Uterus (tissue), 4 donors: ENCODE results near the gene RASSF6. TPM values are rescaled to one million over a fixed set of nuclear protein-coding genes. Genes with fewer than 3 reads are reported as not detected.
"Not testable (repeated sequence)": the region's sequence is repeated elsewhere in the genome, so short reads cannot be mapped to it uniquely, and the experiment has no call there.

ENCODE experiments used
- DNase-seq, 2 donors: peaks; one replicate each; pipeline ENCODE4 v3.0.0-alpha.2; 2019 to 2020
- H3K27ac ChIP-seq, 2 donors: fragments of 200-600 bp; sonication (generic); 1 replicate in 1 of 2; 2 replicates in 1 of 2; pipeline ENCODE4 v1.5.1; 2016 to 2018
- H3K27me3 ChIP-seq, 2 donors: fragments of 200-600 bp; sonication (generic); one replicate each; pipeline ENCODE4 v1.5.1; 2018 to 2019; ENCODE audit warnings: control low read depth in 1 of 2
- H3K36me3 ChIP-seq, 2 donors: fragments of 200-600 bp; sonication (generic); one replicate each; pipeline ENCODE4 v1.5.1; 2019; ENCODE audit warnings: control low read depth in 1 of 2
- H3K4me1 ChIP-seq, 2 donors: fragments of 200-600 bp; sonication (generic); one replicate each; pipeline ENCODE4 v1.5.1; 2018 to 2019; ENCODE audit warnings: control low read depth in 1 of 2
- H3K4me3 ChIP-seq, 2 donors: fragments of 200-600 bp; sonication (generic); 1 replicate in 1 of 2; 2 replicates in 1 of 2; pipeline ENCODE4 v1.5.1; 2018 to 2019; ENCODE audit warnings: mild to moderate bottlenecking in 1 of 2
- H3K9me3 ChIP-seq, 2 donors: fragments of 200-600 bp; sonication (generic); one replicate each; pipeline ENCODE4 v1.5.1; 2019; ENCODE audit warnings: control low read depth in 1 of 2
- CTCF ChIP-seq, 4 experiments: fragments of 200-600 bp in 2 of 4; fragments of 450-650 bp in 2 of 4; sonication (generic) in 2 of 4; IDR thresholded peaks; one replicate each; pipeline ENCODE4 v1.5.1; 2016 to 2019; ENCODE audit warnings: antibody characterized with exemption in 4 of 4, mild to moderate bottlenecking in 2 of 4, moderate library complexity in 1 of 4
- POLR2A ChIP-seq, 2 donors: fragments of 450-650 bp; IDR thresholded peaks; one replicate each; pipeline ENCODE4 v1.6.1; 2016; ENCODE audit warnings: antibody characterized with exemption in 2 of 2, mild to moderate bottlenecking in 1 of 2, moderate library complexity in 1 of 2
- intact Hi-C: fragments of 100-400 bp; cut with DNase I; formaldehyde crosslinking; loops from one replicate; pipeline ENCODE4 v1.15.1; 2023; ENCODE audit warnings: low total_unique reads
- total RNA-seq, 4 donors: library from RNA; depleted of rRNA in 3 of 4; stranded (reverse); fragments of >200 nt in 3 of 4; gene quantifications; one replicate each; pipeline versions ENCODE4 v1.1.0 to v1.2.4, GENCODE V29; 2014 to 2023
- donor health status: DM: yes; HTN: yes; CAD: no.

The RASSF6 gene
- 1 to 10 TPM in 1 of 4 donors, under 1 TPM in 2, not detected in 1; under 0.01 to 1.5 (median 0.06) TPM for total RNA-seq

- DNase-seq: no peak
- intact Hi-C loops: no loop called here
- no peaks in the 10 kb centered on the region for H3K27me3 ChIP-seq
- H3K27ac ChIP-seq: no peak within 1 kb of the TSS
- peak within 1 kb of the TSS in 1 of 2 donors; percentile 4 for H3K4me3 ChIP-seq
- no peaks in the 10 kb centered on the region for H3K9me3 ChIP-seq
- TF ChIP-seq CTCF (IDR thresholded peaks at IDR 0.05) (no peak), POLR2A (IDR thresholded peaks at IDR 0.05) (no peak)
- no peaks in the 10 kb centered on the region for H3K4me1 ChIP-seq
- H3K36me3 ChIP-seq: no peaks in the 10 kb centered on the region
These were observed at the start of gene RASSF6 for GRCh38 chr4:73620115-73620792. Gene RASSF6, minus strand, starts transcription at chr4:73620436. Its CDS starts 8,641 bp downstream, at chr4:73611795.

- peak overlapping the region in 1 of 2 donors; percentile 12 for H3K27ac ChIP-seq
- no peak for DNase-seq
- no peaks in the 10 kb centered on the region for H3K27me3 ChIP-seq
- peak overlapping the region in 1 of 2 donors; percentile 9 for H3K4me3 ChIP-seq
- H3K9me3 ChIP-seq: no peaks in the 10 kb centered on the region
- no peaks in the 10 kb centered on the region for H3K4me1 ChIP-seq
- intact Hi-C loops: no loop called here
- TF ChIP-seq POLR2A (IDR thresholded peaks at IDR 0.05) (no peak), CTCF (IDR thresholded peaks at IDR 0.05) (no peak)
- H3K36me3 ChIP-seq: no peaks in the 10 kb centered on the region
These were observed 49.4 kb upstream of the RASSF6 start for GRCh38 chr4:73669410-73670183.

- intact Hi-C loops: no loop called here
- Histone ChIP-seq H3K27ac (no peak overlapping the region), H3K4me3 (peak overlapping the region in 1 of 2 donors; percentile 9)
These were observed 48.6 kb upstream of the RASSF6 start for GRCh38 chr4:73668782-73669201.

GRCh38 chr4:73665924-73666323 is 45.7 kb upstream of the RASSF6 start:
- intact Hi-C loops, H3K27me3 ChIP-seq, DNase-seq, H3K36me3 ChIP-seq, H3K4me3 ChIP-seq, H3K4me1 ChIP-seq, H3K27ac ChIP-seq, H3K9me3 ChIP-seq: not testable (repeated sequence)

More at GRCh38 chr4:73668782-73669201, 48.6 kb upstream of the RASSF6 start:
- Histone ChIP-seq H3K27me3 (no peaks in the 10 kb centered on the region), H3K9me3 (no peaks in the 10 kb centered on the region), H3K36me3 (no peaks in the 10 kb centered on the region), H3K4me1 (no peaks in the 10 kb centered on the region)
- TF ChIP-seq POLR2A (IDR thresholded peaks at IDR 0.05): no peak
- TF ChIP-seq CTCF (IDR thresholded peaks at IDR 0.05): no peak
- no peak for DNase-seq

- Histone ChIP-seq H3K27ac (no peak overlapping the region), H3K36me3 (no peaks in the 10 kb centered on the region), H3K4me3 (no peak overlapping the region), H3K27me3 (no peaks in the 10 kb centered on the region), H3K4me1 (no peaks in the 10 kb centered on the region), H3K9me3 (no peaks in the 10 kb centered on the region)
- TF ChIP-seq CTCF (IDR thresholded peaks at IDR 0.05) (no peak), POLR2A (IDR thresholded peaks at IDR 0.05) (no peak)
- intact Hi-C loops: no loop called here
- no peak for DNase-seq
These were observed 44.2 kb upstream of the RASSF6 start for GRCh38 chr4:73664470-73664869.
